HepG2 (cell line): ENCODE data around the gene IFT122. TPM values are rescaled to one million over a fixed set of nuclear protein-coding genes. Genes with fewer than 3 reads are reported as not detected.
A peak's percentile ranks its signal among the peaks of the same experiment; 100 is the strongest.

Experiments
- AGO1 ChIP-seq: fragments of 200-400 bp; formaldehyde crosslinking; IDR thresholded peaks from 2 replicates; pipeline ENCODE4 v1.6.1; 2017; ENCODE audit warnings: mild to moderate bottlenecking, low read depth, low read length, moderate library complexity; ENCODE audit not compliant: poor library complexity, severe bottlenecking
- BRCA1 ChIP-seq: sonication (generic); formaldehyde crosslinking; IDR thresholded peaks from 2 replicates; pipeline ENCODE4 v1.4.0; 2020; ENCODE audit warnings: missing genetic modification reagents
- CSRNP2 ChIP-seq: sonication (generic); formaldehyde crosslinking; conservative IDR thresholded peaks from 2 replicates; pipeline ENCODE4 v1.8.0; 2022; ENCODE audit warnings: low read depth, missing genetic modification reagents
- HOXA5 ChIP-seq: sonication (generic); formaldehyde crosslinking; IDR thresholded peaks from 2 replicates; pipeline ENCODE4 v1.4.0; 2020; ENCODE audit warnings: missing genetic modification reagents
- MBNL3 ChIP-seq: fragments of 250-450 bp; sonication (Bioruptor Pico); conservative IDR thresholded peaks from 2 replicates; pipeline ENCODE4 v1.8.0; 2022; ENCODE audit warnings: mild to moderate bottlenecking, inconsistent platforms
- POLR2AphosphoS5 ChIP-seq: IDR thresholded peaks from 2 replicates; pipeline ENCODE4 v1.6.1; 2012; ENCODE audit warnings: low read depth, low read length
- RBM22 ChIP-seq: fragments of 200-400 bp; formaldehyde crosslinking; optimal IDR thresholded peaks from 2 replicates; pipeline ENCODE3; 2017; ENCODE audit warnings: mild to moderate bottlenecking, low read length, moderate library complexity
- TARDBP ChIP-seq: sonication (generic); formaldehyde crosslinking; IDR thresholded peaks from 2 replicates; pipeline ENCODE4 v1.8.0; 2022; ENCODE audit warnings: mild to moderate bottlenecking, missing genetic modification reagents
- TFDP1 ChIP-seq: IDR thresholded peaks from 2 replicates; pipeline ENCODE4 v1.6.1; 2016; ENCODE audit warnings: missing compliant biosample characterization, missing genetic modification reagents, borderline replicate concordance
- ZFP91 ChIP-seq: sonication (generic); formaldehyde crosslinking; IDR thresholded peaks from 2 replicates; pipeline ENCODE4 v1.9.0; 2022; ENCODE audit warnings: missing genetic modification reagents, mild to moderate bottlenecking, borderline replicate concordance
- ZNF232 ChIP-seq: sonication (generic); formaldehyde crosslinking; IDR thresholded peaks from 2 replicates; pipeline ENCODE4 v1.4.0; 2020; ENCODE audit warnings: missing genetic modification reagents, borderline replicate concordance
- ZNF451 ChIP-seq: sonication (generic); formaldehyde crosslinking; IDR thresholded peaks from 2 replicates; pipeline ENCODE4 v1.5.0; 2020; ENCODE audit warnings: mild to moderate bottlenecking, missing genetic modification reagents
- ZNF609 ChIP-seq: sonication (generic); formaldehyde crosslinking; IDR thresholded peaks from 2 replicates; pipeline ENCODE4 v1.4.0; 2020; ENCODE audit warnings: mild to moderate bottlenecking, missing genetic modification reagents, borderline replicate concordance
- ZNF704 ChIP-seq: sonication (generic); formaldehyde crosslinking; IDR thresholded peaks from 2 replicates; pipeline ENCODE4 v1.8.1; 2023; ENCODE audit warnings: mild to moderate bottlenecking, inconsistent platforms, moderate library complexity, missing genetic modification reagents, borderline replicate concordance
- polyA plus RNA-seq, 8 experiments: library from polyadenylated mRNA; depleted of rRNA in 3 of 8; stranded (reverse) in 7 of 8; unstranded in 1 of 8; fragments of >200 nt; fragmentation: Illumina TruSeq in 4 of 8; extraction: Trizol in 4 of 8; gene quantifications; 2 replicates each; pipeline versions ENCODE4 v1.2.1 to v1.2.3, GENCODE V29; 2011 to 2016; ENCODE audit warnings: low read depth in 4 of 8, missing spikeins in 1 of 8, mixed read lengths in 1 of 8; ENCODE audit not compliant: insufficient read depth in 1 of 8
- total RNA-seq, 5 experiments: library from RNA; depleted of rRNA; stranded (reverse); fragments of >200 nt; fragmentation: Illumina TruSeq; extraction: Trizol; gene quantifications; 2 replicates each; pipeline ENCODE4 v1.2.3, GENCODE V29; 2016; ENCODE audit warnings: low read depth in 1 of 5

IFT122 gene
- total and polyA plus RNA-seq, 2 of the 13 experiments (the other 11 are each of a cell fraction or from before 2014, with no cell fraction given): 10.1 to 10.3 TPM

GRCh38 chr3:129428376-129429079 lies 11.5 kb upstream of the IFT122 start, which contains the start of gene EFCAB12 (continued):
- no peak; the same call in 1 of the 2 replicates for TF ChIP-seq HOXA5 (CRISPR knock-in tag)
- TF ChIP-seq ZFP91: peak; percentile 69; the same call in 1 of the 2 replicates
- peak; percentile 34 for TF ChIP-seq AGO1
- peak; percentile 98 for TF ChIP-seq RBM22
- TF ChIP-seq BRCA1: 0 out of 2 replicates have a peak, but pooled peaks have one; percentile 47
- TF ChIP-seq TFDP1: peak; percentile 71
- 0 out of 2 replicates have a peak, but pooled peaks have one; percentile 23 for TF ChIP-seq TARDBP (CRISPR knock-in tag)
- TF ChIP-seq CSRNP2 (CRISPR knock-in tag): no peak
- TF ChIP-seq ZNF609 (CRISPR knock-in tag): 0 out of 2 replicates have a peak, but pooled peaks have one; percentile 42
- TF ChIP-seq POLR2AphosphoS5: peak; percentile 66
- TF ChIP-seq ZNF451: no peak
- TF ChIP-seq MBNL3 (CRISPR knock-in tag): no peak
- TF ChIP-seq ZNF232 (CRISPR knock-in tag): peak; percentile 48; the same call in 1 of the 2 replicates
- TF ChIP-seq ZNF704: no peak
